ENCODE results near the gene NPIPB2. TPM values are rescaled to one million over a fixed set of nuclear protein-coding genes. Genes with fewer than 3 reads are reported as not detected.

NPIPB2 gene
- total and polyA plus RNA-seq, 2 of the 13 experiments (the other 11 are each of a cell fraction or from before 2014, with no cell fraction given), result 1.8 to 4.1 TPM

GRCh38 chr16:11886881-11887280 lies 55.0 kb downstream of the NPIPB2 start:
- no peaks in the 10 kb centered on the region for H3K9me3 ChIP-seq (ENCODE audit: low read length)
- in situ Hi-C loops (cut with HindIII; ENCODE audit: extremely low pct_ligation_motif_present, low pct_unique_long_range_greater_than_20kb), result no loop called here
- ATAC-seq (no peak), FAIRE-seq (no peak), DNase-seq (ENCODE audit: low spot score) (no peak)
- WGBS (ENCODE audit: low lambda C conversion rate), result 96% methylated on average over 6 of the region's 6 CpGs
- ChIA-PET CTCF (ENCODE audit: low intra/inter-chr PET ratio, low total read pairs) (no interaction called here), POLR2A (no interaction called here)
- H3K79me2 ChIP-seq (ENCODE audit: insufficient read depth, low read length), result peaks cover 1% of the 10 kb centered on the region
- H3K4me3 ChIP-seq (replicated peaks in 1 of 3; ENCODE audit: insufficient read depth in 1 of 3, low read depth in 2 of 3, low read length in 3 of 3), result no peak overlapping the region
- H3K4me2 ChIP-seq (ENCODE audit: low read depth, low read length), result no peak overlapping the region
- H3K36me3 ChIP-seq (replicated peaks in 1 of 2; ENCODE audit: control insufficient read depth in 1 of 2, insufficient read depth in 2 of 2, low read length in 2 of 2), result peaks cover 47 to 84% of the 10 kb centered on the region in 2 experiments
- H3K27ac ChIP-seq (ENCODE audit: extremely low read length, insufficient read depth, low read length), result no peak overlapping the region
- no peaks in the 10 kb centered on the region for H3K27me3 ChIP-seq (ENCODE audit: control insufficient read depth in 1 of 2, insufficient read depth in 2 of 2, low read length in 2 of 2)
- no peak overlapping the region for H2AFZ ChIP-seq (ENCODE audit: low read length)
- H3K4me1 ChIP-seq (ENCODE audit: insufficient read depth, low read length), result no peaks in the 10 kb centered on the region
- H3K9ac ChIP-seq (ENCODE audit: insufficient read depth, low read depth, low read length), result no peak overlapping the region
- BruUV-seq (replicated peaks), result no TSS peak
- TF ChIP-seq ZNF776 (CRISPR knock-in tag; IDR thresholded peaks at IDR 0.05) (no peak), ZNF12 (CRISPR knock-in tag; IDR thresholded peaks at IDR 0.05) (no peak), RBM22 (optimal IDR thresholded peaks at IDR 0.05; ENCODE audit: low read length) (peak; percentile 10), MBD4 (IDR thresholded peaks at IDR 0.05; ENCODE audit: borderline replicate concordance, low read length) (no peak), HMGA1 (CRISPR knock-in tag; conservative IDR thresholded peaks at IDR 0.05) (no peak), SATB2 (CRISPR knock-in tag; IDR thresholded peaks at IDR 0.05) (no peak), HBP1 (CRISPR knock-in tag; IDR thresholded peaks at IDR 0.05; ENCODE audit: low read depth) (no peak), RXRB (CRISPR knock-in tag; IDR thresholded peaks at IDR 0.05; ENCODE audit: borderline replicate concordance) (no peak), CHCHD3 (CRISPR knock-in tag; IDR thresholded peaks at IDR 0.05) (no peak)
- no peaks in the 10 kb centered on the region for H4K20me1 ChIP-seq (ENCODE audit: insufficient read depth, low read length)
- intact Hi-C loops (cut with micrococcal nuclease; ENCODE audit: unreplicated experiment), result no loop called here

- no peaks in the 10 kb centered on the region for H4K20me1 ChIP-seq (ENCODE audit: insufficient read depth, low read length)
- DNase-seq (ENCODE audit: low spot score), result no peak
- no peak overlapping the region for H3K4me3 ChIP-seq (replicated peaks in 1 of 3; ENCODE audit: insufficient read depth in 1 of 3, low read depth in 2 of 3, low read length in 3 of 3)
- H3K4me1 ChIP-seq (ENCODE audit: insufficient read depth, low read length), result no peaks in the 10 kb centered on the region
- no peak overlapping the region for H2AFZ ChIP-seq (ENCODE audit: low read length)
- no peaks in the 10 kb centered on the region for H3K79me2 ChIP-seq (ENCODE audit: insufficient read depth, low read length)
- ChIA-PET POLR2A (no interaction called here), CTCF (ENCODE audit: low intra/inter-chr PET ratio, low total read pairs) (no interaction called here)
- no TSS peak for BruUV-seq (replicated peaks)
- H3K27me3 ChIP-seq (ENCODE audit: control insufficient read depth in 1 of 2, insufficient read depth in 2 of 2, low read length in 2 of 2), result no peaks in the 10 kb centered on the region
- no peak for FAIRE-seq
- no peak for TF ChIP-seq ZMYM2 (CRISPR knock-in tag; IDR thresholded peaks at IDR 0.05)
- TF ChIP-seq GRHL1 (CRISPR knock-in tag; conservative IDR thresholded peaks at IDR 0.05), result no peak
- no peak for TF ChIP-seq ZNF510 (CRISPR knock-in tag; IDR thresholded peaks at IDR 0.05; ENCODE audit: low read depth)
- TF ChIP-seq, protein P1, sequence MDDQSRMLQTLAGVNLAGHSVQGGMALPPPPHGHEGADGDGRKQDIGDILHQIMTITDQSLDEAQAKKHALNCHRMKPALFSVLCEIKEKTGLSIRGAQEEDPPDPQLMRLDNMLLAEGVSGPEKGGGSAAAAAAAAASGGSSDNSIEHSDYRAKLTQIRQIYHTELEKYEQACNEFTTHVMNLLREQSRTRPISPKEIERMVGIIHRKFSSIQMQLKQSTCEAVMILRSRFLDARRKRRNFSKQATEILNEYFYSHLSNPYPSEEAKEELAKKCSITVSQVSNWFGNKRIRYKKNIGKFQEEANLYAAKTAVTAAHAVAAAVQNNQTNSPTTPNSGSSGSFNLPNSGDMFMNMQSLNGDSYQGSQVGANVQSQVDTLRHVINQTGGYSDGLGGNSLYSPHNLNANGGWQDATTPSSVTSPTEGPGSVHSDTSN (CRISPR knock-in tag; IDR thresholded peaks at IDR 0.05; ENCODE audit: borderline replicate concordance), result 0 out of 2 replicates have a peak, but pooled peaks have one; percentile 26
- no peak for TF ChIP-seq ZNF782 (CRISPR knock-in tag; IDR thresholded peaks at IDR 0.05; ENCODE audit: borderline replicate concordance)
- TF ChIP-seq ZKSCAN5 (CRISPR knock-in tag; IDR thresholded peaks at IDR 0.05), result no peak
- no peak for TF ChIP-seq ZBTB42 (CRISPR knock-in tag; IDR thresholded peaks at IDR 0.05)
- TF ChIP-seq CREM (IDR thresholded peaks at IDR 0.05), result no peak
- no peak for TF ChIP-seq CREM (CRISPR knock-in tag; IDR thresholded peaks at IDR 0.05)
- H3K36me3 ChIP-seq (replicated peaks in 1 of 2; ENCODE audit: control insufficient read depth in 1 of 2, insufficient read depth in 2 of 2, low read length in 2 of 2), result peaks cover 42 to 93% of the 10 kb centered on the region in 2 experiments
- intact Hi-C loops (cut with micrococcal nuclease; ENCODE audit: unreplicated experiment), result no loop called here
- no peak overlapping the region for H3K27ac ChIP-seq (ENCODE audit: extremely low read length, insufficient read depth, low read length)
- H3K9me3 ChIP-seq (ENCODE audit: low read length), result no peaks in the 10 kb centered on the region
- no peak overlapping the region for H3K4me2 ChIP-seq (ENCODE audit: low read depth, low read length)
- H3K9ac ChIP-seq (ENCODE audit: insufficient read depth, low read depth, low read length), result no peak overlapping the region
- 96% methylated on average over 5 of the region's 5 CpGs for WGBS (ENCODE audit: low lambda C conversion rate)
- ATAC-seq, result no peak
- in situ Hi-C loops (cut with HindIII; ENCODE audit: extremely low pct_ligation_motif_present, low pct_unique_long_range_greater_than_20kb), result no loop called here
Measured at GRCh38 chr16:11884035-11884434, 57.8 kb downstream of the NPIPB2 start.
